ENCODE measurements around the gene MST1R. TPM values are rescaled to one million over a fixed set of nuclear protein-coding genes. Genes with fewer than 3 reads are reported as not detected.

The MST1R gene
- total and polyA plus RNA-seq, 9 of the 15 experiments (the other 6 are each of a cell fraction or from before 2014, with no cell fraction given) = 1.3 to 10.0 (median 3.8) TPM

DNA sequence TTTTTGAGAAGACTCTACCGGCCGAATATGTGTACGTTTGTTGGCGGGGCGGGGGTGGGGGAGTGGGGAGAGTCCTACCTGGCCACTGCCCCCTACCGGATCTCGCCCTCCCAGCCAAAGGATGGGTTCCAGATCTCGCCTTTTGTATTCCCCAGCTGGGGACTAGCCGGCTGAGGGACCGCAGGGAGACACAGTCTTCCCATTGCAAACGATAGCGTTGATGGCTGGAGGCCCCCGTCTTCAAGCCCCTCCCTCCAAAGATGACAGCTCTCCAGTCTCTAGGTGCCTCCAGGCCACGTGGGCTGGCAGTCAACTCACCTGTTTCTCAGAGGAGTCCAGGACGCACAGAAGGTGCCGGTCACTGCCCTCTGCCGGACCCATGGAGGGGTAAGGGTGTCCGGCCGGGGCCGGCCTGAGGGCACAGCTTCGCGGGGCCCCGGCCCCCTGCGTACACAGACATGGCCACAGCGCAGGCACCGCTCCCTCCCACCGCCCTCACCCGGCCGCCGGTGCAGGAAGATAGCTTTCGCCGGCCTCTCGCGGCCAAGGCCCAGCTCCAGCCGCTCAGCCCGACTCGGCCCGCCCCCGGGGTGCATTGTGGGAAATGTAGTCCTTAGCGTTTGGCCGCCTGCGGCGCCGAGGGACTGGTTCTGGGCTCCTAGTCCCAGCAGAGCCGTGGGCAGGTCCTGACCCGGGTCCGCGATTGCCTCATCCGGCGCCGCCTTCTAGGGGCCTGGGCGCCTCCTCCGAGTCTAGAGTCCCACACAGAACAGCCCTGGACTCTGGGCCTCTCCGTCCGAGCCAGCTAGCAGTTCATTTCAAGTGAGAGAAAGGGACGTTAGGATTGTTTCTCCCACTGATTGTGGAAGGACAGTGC lies 25.9 kb upstream of the MST1R start, which contains the start of gene MON1A (continued):
- TF ChIP-seq, protein P1, sequence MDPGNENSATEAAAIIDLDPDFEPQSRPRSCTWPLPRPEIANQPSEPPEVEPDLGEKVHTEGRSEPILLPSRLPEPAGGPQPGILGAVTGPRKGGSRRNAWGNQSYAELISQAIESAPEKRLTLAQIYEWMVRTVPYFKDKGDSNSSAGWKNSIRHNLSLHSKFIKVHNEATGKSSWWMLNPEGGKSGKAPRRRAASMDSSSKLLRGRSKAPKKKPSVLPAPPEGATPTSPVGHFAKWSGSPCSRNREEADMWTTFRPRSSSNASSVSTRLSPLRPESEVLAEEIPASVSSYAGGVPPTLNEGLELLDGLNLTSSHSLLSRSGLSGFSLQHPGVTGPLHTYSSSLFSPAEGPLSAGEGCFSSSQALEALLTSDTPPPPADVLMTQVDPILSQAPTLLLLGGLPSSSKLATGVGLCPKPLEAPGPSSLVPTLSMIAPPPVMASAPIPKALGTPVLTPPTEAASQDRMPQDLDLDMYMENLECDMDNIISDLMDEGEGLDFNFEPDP (CRISPR knock-in tag; IDR thresholded peaks at IDR 0.05) = no peak
- TF ChIP-seq RB1 (IDR thresholded peaks at IDR 0.05; ENCODE audit: low read depth) (0 out of 2 replicates have a peak, but pooled peaks have one; percentile 19), PCBP2 (IDR thresholded peaks at IDR 0.05; ENCODE audit: low read depth, low read length, poor library complexity, severe bottlenecking) (no peak), GABPB1 (CRISPR knock-in tag; IDR thresholded peaks at IDR 0.05) (peak; percentile 52), TGIF2 (CRISPR knock-in tag; IDR thresholded peaks at IDR 0.05) (no peak), SMAD1 (IDR thresholded peaks at IDR 0.05; ENCODE audit: low read depth, low read length, partially characterized antibody) (peak; percentile 43), HCFC1 (IDR thresholded peaks at IDR 0.05; ENCODE audit: low read depth, low read length) (peak; percentile 91), FIP1L1 (IDR thresholded peaks at IDR 0.05; ENCODE audit: low read depth, low read length, poor library complexity, severe bottlenecking) (peak; percentile 53), ZNF551 (CRISPR knock-in tag; IDR thresholded peaks at IDR 0.05) (no peak), KDM5B (IDR thresholded peaks at IDR 0.05; ENCODE audit: insufficient replicate concordance, low read depth, low read length) (peak; percentile 73), POLR2A (conservative IDR thresholded peaks at IDR 0.05) (peak; percentile 74), FOSL1 (tag; conservative IDR thresholded peaks at IDR 0.05) (peak; percentile 42; the same call in 1 of the 2 replicates), POLR3G (IDR thresholded peaks at IDR 0.05; ENCODE audit: extremely low read depth, insufficient read length, insufficient replicate concordance) (no peak)
- TF ChIP-seq, protein P2, sequence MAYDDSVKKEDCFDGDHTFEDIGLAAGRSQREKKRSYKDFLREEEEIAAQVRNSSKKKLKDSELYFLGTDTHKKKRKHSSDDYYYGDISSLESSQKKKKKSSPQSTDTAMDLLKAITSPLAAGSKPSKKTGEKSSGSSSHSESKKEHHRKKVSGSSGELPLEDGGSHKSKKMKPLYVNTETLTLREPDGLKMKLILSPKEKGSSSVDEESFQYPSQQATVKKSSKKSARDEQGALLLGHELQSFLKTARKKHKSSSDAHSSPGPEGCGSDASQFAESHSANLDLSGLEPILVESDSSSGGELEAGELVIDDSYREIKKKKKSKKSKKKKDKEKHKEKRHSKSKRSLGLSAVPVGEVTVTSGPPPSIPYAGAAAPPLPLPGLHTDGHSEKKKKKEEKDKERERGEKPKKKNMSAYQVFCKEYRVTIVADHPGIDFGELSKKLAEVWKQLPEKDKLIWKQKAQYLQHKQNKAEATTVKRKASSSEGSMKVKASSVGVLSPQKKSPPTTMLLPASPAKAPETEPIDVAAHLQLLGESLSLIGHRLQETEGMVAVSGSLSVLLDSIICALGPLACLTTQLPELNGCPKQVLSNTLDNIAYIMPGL (CRISPR knock-in tag; IDR thresholded peaks at IDR 0.05) = no peak
- TF ChIP-seq, protein P3, sequence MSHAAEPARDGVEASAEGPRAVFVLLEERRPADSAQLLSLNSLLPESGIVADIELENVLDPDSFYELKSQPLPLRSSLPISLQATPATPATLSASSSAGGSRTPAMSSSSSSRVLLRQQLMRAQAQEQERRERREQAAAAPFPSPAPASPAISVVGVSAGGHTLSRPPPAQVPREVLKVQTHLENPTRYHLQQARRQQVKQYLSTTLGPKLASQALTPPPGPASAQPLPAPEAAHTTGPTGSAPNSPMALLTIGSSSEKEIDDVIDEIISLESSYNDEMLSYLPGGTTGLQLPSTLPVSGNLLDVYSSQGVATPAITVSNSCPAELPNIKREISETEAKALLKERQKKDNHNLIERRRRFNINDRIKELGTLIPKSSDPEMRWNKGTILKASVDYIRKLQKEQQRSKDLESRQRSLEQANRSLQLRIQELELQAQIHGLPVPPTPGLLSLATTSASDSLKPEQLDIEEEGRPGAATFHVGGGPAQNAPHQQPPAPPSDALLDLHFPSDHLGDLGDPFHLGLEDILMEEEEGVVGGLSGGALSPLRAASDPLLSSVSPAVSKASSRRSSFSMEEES (CRISPR knock-in tag; IDR thresholded peaks at IDR 0.05) = no peak
- TF ChIP-seq, protein P4, sequence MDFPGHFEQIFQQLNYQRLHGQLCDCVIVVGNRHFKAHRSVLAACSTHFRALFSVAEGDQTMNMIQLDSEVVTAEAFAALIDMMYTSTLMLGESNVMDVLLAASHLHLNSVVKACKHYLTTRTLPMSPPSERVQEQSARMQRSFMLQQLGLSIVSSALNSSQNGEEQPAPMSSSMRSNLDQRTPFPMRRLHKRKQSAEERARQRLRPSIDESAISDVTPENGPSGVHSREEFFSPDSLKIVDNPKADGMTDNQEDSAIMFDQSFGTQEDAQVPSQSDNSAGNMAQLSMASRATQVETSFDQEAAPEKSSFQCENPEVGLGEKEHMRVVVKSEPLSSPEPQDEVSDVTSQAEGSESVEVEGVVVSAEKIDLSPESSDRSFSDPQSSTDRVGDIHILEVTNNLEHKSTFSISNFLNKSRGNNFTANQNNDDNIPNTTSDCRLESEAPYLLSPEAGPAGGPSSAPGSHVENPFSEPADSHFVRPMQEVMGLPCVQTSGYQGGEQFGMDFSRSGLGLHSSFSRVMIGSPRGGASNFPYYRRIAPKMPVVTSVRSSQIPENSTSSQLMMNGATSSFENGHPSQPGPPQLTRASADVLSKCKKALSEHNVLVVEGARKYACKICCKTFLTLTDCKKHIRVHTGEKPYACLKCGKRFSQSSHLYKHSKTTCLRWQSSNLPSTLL (IDR thresholded peaks at IDR 0.05) = peak; percentile 80; the same call in 1 of the 2 replicates
- TF ChIP-seq, protein P5, sequence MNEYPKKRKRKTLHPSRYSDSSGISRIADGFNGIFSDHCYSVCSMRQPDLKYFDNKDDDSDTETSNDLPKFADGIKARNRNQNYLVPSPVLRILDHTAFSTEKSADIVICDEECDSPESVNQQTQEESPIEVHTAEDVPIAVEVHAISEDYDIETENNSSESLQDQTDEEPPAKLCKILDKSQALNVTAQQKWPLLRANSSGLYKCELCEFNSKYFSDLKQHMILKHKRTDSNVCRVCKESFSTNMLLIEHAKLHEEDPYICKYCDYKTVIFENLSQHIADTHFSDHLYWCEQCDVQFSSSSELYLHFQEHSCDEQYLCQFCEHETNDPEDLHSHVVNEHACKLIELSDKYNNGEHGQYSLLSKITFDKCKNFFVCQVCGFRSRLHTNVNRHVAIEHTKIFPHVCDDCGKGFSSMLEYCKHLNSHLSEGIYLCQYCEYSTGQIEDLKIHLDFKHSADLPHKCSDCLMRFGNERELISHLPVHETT (CRISPR knock-in tag; conservative IDR thresholded peaks at IDR 0.05 in 1 of 2, IDR thresholded peaks at IDR 0.05 in 1 of 2) = peak in 1 of 2 experiments; percentile 78; a peak in 2 of 4 replicates
